K562 (cell line): ENCODE data around the gene FAF2. TPM values are rescaled to one million over a fixed set of nuclear protein-coding genes. Genes with fewer than 3 reads are reported as not detected.

Experiments
- FOXA1 ChIP-seq: fragments of 450-650 bp; IDR thresholded peaks from 2 replicates; pipeline ENCODE4 v1.6.1; 2016; ENCODE audit warnings: mild to moderate bottlenecking, borderline replicate concordance
- HMG20A ChIP-seq: fragments of 450-650 bp; formaldehyde crosslinking; conservative IDR thresholded peaks from 2 replicates; pipeline ENCODE4 v1.4.0; 2020; ENCODE audit warnings: mild to moderate bottlenecking, mixed read lengths
- KAT7 ChIP-seq: sonication (generic); formaldehyde crosslinking; IDR thresholded peaks from 2 replicates; pipeline ENCODE4 v1.8.0; 2022; ENCODE audit warnings: missing genetic modification reagents, mild to moderate bottlenecking, borderline replicate concordance
- RCOR1 ChIP-seq, 2 experiments: IDR thresholded peaks; 2 replicates each; pipeline ENCODE4 v1.6.1; 2012; ENCODE audit warnings: low read depth in 2 of 2, low read length in 2 of 2, borderline replicate concordance in 1 of 2, improper control_type of control experiment in 1 of 2
- ZNF263 ChIP-seq: sonication (generic); formaldehyde crosslinking; IDR thresholded peaks from 2 replicates; pipeline ENCODE4 v1.8.0; 2022; ENCODE audit warnings: mild to moderate bottlenecking, missing genetic modification reagents, borderline replicate concordance
- ZNF316 ChIP-seq: fragments of 450-650 bp; IDR thresholded peaks from 2 replicates; pipeline ENCODE4 v1.6.1; 2016
- ZNF830 ChIP-seq: fragments of 250-450 bp; sonication (Bioruptor Pico); IDR thresholded peaks from 2 replicates; pipeline ENCODE4 v1.5.0; 2021; ENCODE audit warnings: mild to moderate bottlenecking
- polyA plus RNA-seq, 8 experiments: library from polyadenylated mRNA; depleted of rRNA in 4 of 8; stranded (reverse) in 5 of 8; unstranded in 3 of 8; fragments of >200 nt; fragmentation: Nextera tagmentation in 2 of 8; fragmentation: Illumina TruSeq in 1 of 8; extraction: Ambion mirVana in 2 of 8; extraction: Trizol in 1 of 8; gene quantifications; 2 replicates each; pipeline versions ENCODE4 v1.2.1 to v1.2.3, GENCODE V29; 2011 to 2014; ENCODE audit warnings: inconsistent platforms in 1 of 8, missing spikeins in 1 of 8
- total RNA-seq, 7 experiments: library from RNA; depleted of rRNA in 6 of 7; stranded (reverse); fragments of >200 nt in 6 of 7; fragmentation: Illumina TruSeq in 2 of 7; extraction: Trizol in 2 of 7; gene quantifications; 2 replicates each; pipeline versions ENCODE4 v1.2.1 to v1.2.3, GENCODE V29; 2011 to 2021; ENCODE audit warnings: low replicate concordance in 1 of 7
- TF ChIP-seq, protein P1 (sequence below), 2 experiments: fragments of 200-800 bp in 1 of 2; sonication (Bioruptor generic) in 1 of 2; sonication (generic) in 1 of 2; formaldehyde crosslinking in 1 of 2; IDR thresholded peaks in 1 of 2; conservative IDR thresholded peaks in 1 of 2; 2 replicates each; pipeline versions ENCODE4 v1.5.0 to v1.6.1; 2016 to 2020; ENCODE audit warnings: missing compliant biosample characterization in 1 of 2, missing genetic modification characterization in 1 of 2, missing genetic modification reagents in 1 of 2
- TF ChIP-seq, protein P2 (sequence below), 2 experiments: fragments of 450-650 bp; formaldehyde crosslinking in 1 of 2; IDR thresholded peaks; 2 replicates each; pipeline versions ENCODE4 v1.4.0 to v1.6.1; 2014 to 2020; ENCODE audit warnings: mild to moderate bottlenecking in 2 of 2, borderline replicate concordance in 1 of 2, low read depth in 1 of 2
- TF ChIP-seq, protein P3 (sequence below): fragments of 250-450 bp; sonication (Bioruptor Pico); IDR thresholded peaks from 2 replicates; pipeline ENCODE4 v1.8.0; 2021; ENCODE audit warnings: mild to moderate bottlenecking, moderate library complexity
- TF ChIP-seq, protein P4 (sequence below): IDR thresholded peaks from 3 replicates; pipeline ENCODE4 v1.6.1; 2011; ENCODE audit warnings: borderline replicate concordance, mild to moderate bottlenecking, moderate library complexity; ENCODE audit not compliant: insufficient read length; ENCODE audit errors: extremely low read depth

The FAF2 gene
- total and polyA plus RNA-seq, 9 of the 15 experiments (the other 6 are each of a cell fraction or from before 2014, with no cell fraction given): 25.0 to 44.6 (median 36.1) TPM

DNA sequence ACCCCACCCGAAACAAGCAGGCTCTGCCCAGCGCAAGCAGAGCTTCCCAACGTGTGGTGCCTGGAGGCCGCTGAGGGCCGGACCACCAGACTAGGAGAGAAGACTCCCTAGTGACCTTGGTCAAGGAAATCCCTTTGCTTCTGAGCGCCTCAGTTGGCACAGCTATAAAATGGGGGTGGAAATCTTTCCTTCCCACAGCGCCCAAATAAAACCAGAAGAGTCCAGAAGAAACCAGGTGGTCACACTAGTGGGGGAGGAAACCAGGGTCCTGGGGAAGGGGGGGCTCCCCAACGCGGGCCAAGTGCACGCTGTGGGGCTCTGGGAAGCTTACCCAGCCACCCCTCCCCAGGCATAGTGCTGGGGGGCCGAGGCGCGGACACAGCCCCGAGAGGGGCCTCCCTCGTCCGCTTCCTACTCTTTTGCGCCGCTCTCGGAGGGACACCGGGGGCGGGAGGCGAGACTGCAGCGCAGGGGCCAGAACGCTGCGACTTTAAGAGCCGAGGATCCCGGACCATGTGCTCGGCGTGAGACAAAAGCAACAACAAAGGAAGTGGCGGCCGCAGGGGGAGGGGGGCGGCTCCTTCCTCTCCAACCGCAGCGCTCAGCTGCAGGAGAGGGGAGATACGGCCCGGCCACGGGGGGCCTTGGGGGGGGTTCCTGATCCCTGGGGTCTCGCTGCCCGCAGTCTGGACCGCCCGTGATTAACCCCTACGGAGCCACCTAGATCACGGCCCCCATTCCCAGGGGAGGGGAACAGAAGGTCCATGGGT is 88.1 kb downstream of the FAF2 start (continued):
- TF ChIP-seq RCOR1 (IDR thresholded peaks at IDR 0.05; ENCODE audit: borderline replicate concordance in 1 of 2, low read depth in 2 of 2, low read length in 2 of 2) (0 out of 4 replicates have a peak, but pooled peaks of 1 of the 2 experiments have one; percentile 3), KAT7 (CRISPR knock-in tag) (no peak), ZNF263 (CRISPR knock-in tag) (no peak), FOXA1 (no peak), ZNF830 (no peak), HMG20A (CRISPR knock-in tag) (no peak), ZNF316 (no peak)
- TF ChIP-seq, protein P1, sequence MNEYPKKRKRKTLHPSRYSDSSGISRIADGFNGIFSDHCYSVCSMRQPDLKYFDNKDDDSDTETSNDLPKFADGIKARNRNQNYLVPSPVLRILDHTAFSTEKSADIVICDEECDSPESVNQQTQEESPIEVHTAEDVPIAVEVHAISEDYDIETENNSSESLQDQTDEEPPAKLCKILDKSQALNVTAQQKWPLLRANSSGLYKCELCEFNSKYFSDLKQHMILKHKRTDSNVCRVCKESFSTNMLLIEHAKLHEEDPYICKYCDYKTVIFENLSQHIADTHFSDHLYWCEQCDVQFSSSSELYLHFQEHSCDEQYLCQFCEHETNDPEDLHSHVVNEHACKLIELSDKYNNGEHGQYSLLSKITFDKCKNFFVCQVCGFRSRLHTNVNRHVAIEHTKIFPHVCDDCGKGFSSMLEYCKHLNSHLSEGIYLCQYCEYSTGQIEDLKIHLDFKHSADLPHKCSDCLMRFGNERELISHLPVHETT (CRISPR knock-in tag; conservative IDR thresholded peaks at IDR 0.05 in 1 of 2, IDR thresholded peaks at IDR 0.05 in 1 of 2): no peak
- TF ChIP-seq, protein P2, sequence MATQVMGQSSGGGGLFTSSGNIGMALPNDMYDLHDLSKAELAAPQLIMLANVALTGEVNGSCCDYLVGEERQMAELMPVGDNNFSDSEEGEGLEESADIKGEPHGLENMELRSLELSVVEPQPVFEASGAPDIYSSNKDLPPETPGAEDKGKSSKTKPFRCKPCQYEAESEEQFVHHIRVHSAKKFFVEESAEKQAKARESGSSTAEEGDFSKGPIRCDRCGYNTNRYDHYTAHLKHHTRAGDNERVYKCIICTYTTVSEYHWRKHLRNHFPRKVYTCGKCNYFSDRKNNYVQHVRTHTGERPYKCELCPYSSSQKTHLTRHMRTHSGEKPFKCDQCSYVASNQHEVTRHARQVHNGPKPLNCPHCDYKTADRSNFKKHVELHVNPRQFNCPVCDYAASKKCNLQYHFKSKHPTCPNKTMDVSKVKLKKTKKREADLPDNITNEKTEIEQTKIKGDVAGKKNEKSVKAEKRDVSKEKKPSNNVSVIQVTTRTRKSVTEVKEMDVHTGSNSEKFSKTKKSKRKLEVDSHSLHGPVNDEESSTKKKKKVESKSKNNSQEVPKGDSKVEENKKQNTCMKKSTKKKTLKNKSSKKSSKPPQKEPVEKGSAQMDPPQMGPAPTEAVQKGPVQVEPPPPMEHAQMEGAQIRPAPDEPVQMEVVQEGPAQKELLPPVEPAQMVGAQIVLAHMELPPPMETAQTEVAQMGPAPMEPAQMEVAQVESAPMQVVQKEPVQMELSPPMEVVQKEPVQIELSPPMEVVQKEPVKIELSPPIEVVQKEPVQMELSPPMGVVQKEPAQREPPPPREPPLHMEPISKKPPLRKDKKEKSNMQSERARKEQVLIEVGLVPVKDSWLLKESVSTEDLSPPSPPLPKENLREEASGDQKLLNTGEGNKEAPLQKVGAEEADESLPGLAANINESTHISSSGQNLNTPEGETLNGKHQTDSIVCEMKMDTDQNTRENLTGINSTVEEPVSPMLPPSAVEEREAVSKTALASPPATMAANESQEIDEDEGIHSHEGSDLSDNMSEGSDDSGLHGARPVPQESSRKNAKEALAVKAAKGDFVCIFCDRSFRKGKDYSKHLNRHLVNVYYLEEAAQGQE (IDR thresholded peaks at IDR 0.05; ENCODE audit: borderline replicate concordance): no peak; the same call in 1 of the 2 replicates
- TF ChIP-seq, protein P2 (CRISPR knock-in tag; IDR thresholded peaks at IDR 0.05; ENCODE audit: low read depth): no peak
- TF ChIP-seq, protein P3, sequence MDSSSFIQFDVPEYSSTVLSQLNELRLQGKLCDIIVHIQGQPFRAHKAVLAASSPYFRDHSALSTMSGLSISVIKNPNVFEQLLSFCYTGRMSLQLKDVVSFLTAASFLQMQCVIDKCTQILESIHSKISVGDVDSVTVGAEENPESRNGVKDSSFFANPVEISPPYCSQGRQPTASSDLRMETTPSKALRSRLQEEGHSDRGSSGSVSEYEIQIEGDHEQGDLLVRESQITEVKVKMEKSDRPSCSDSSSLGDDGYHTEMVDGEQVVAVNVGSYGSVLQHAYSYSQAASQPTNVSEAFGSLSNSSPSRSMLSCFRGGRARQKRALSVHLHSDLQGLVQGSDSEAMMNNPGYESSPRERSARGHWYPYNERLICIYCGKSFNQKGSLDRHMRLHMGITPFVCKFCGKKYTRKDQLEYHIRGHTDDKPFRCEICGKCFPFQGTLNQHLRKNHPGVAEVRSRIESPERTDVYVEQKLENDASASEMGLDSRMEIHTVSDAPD (CRISPR knock-in tag): no peak
- TF ChIP-seq, protein P4, sequence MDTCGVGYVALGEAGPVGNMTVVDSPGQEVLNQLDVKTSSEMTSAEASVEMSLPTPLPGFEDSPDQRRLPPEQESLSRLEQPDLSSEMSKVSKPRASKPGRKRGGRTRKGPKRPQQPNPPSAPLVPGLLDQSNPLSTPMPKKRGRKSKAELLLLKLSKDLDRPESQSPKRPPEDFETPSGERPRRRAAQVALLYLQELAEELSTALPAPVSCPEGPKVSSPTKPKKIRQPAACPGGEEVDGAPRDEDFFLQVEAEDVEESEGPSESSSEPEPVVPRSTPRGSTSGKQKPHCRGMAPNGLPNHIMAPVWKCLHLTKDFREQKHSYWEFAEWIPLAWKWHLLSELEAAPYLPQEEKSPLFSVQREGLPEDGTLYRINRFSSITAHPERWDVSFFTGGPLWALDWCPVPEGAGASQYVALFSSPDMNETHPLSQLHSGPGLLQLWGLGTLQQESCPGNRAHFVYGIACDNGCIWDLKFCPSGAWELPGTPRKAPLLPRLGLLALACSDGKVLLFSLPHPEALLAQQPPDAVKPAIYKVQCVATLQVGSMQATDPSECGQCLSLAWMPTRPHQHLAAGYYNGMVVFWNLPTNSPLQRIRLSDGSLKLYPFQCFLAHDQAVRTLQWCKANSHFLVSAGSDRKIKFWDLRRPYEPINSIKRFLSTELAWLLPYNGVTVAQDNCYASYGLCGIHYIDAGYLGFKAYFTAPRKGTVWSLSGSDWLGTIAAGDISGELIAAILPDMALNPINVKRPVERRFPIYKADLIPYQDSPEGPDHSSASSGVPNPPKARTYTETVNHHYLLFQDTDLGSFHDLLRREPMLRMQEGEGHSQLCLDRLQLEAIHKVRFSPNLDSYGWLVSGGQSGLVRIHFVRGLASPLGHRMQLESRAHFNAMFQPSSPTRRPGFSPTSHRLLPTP: no peak
